Peyer's patch (tissue), 4 donors: ENCODE results near the gene SPATA13.

Experiments used
- CTCF ChIP-seq, 6 experiments: fragments of 450-650 bp in 4 of 6; fragments of 200-600 bp in 2 of 6; sonication (generic) in 1 of 6; IDR thresholded peaks; one replicate each; pipeline ENCODE4 v1.5.1; 2017 to 2019; ENCODE audit warnings: antibody characterized with exemption in 6 of 6, mild to moderate bottlenecking in 3 of 6, moderate library complexity in 1 of 6
- POLR2A ChIP-seq, 2 donors: fragments of 450-650 bp; IDR thresholded peaks; one replicate each; pipeline ENCODE4 v1.5.1; 2017; ENCODE audit warnings: antibody characterized with exemption in 2 of 2, mild to moderate bottlenecking in 2 of 2, moderate library complexity in 2 of 2

GRCh38 chr13:24288870-24289269 is 128.3 kb downstream of the SPATA13 start:
- TF ChIP-seq CTCF (IDR thresholded peaks at IDR 0.05) (no peak), POLR2A (IDR thresholded peaks at IDR 0.05) (no peak)
